Measurements from ENCODE around the gene ADAT3.

- TF ChIP-seq CTCF (IDR thresholded peaks at IDR 0.05) (no peak), EZH2 (IDR thresholded peaks at IDR 0.05) (no peak), EZH2phosphoT487 (IDR thresholded peaks at IDR 0.05) (no peak)
Observed at GRCh38 chr19:1882786-1883692, 22.2 kb upstream of the ADAT3 start.
